GM19452 (cell line): ENCODE measurements around the gene PUDP.
A peak's percentile ranks its signal among the peaks of the same experiment; 100 is the strongest.
"Not testable (repeated sequence)": the region's sequence is repeated elsewhere in the genome, so short reads cannot be mapped to it uniquely, and the experiment has no call there.

Source experiments
- ATAC-seq: cut with Tn5 transposase; IDR thresholded peaks from one replicate; pipeline ENCODE4 v1.9.1; 2021; ENCODE audit not compliant: unreplicated experiment

Gene PUDP

GRCh38 chrX:7147978-7148854 lies at the start of gene PUDP:
Gene PUDP, minus strand, starts transcription at chrX:7148153. Its CDS starts 40 bp downstream, at chrX:7148113.
- ATAC-seq = peak; percentile 87

GRCh38 chrX:7194606-7195005 lies 46.7 kb upstream of the PUDP start:
- ATAC-seq = no peak

- ATAC-seq = no peak
Measured at GRCh38 chrX:7192871-7193270, 44.9 kb upstream of the PUDP start.

GRCh38 chrX:7191681-7192110 lies 43.7 kb upstream of the PUDP start:
- ATAC-seq = no peak

GRCh38 chrX:7190157-7190556 lies 42.2 kb upstream of the PUDP start:
- ATAC-seq = no peak

GRCh38 chrX:7188672-7189071 lies 40.7 kb upstream of the PUDP start:
- no peak for ATAC-seq

- ATAC-seq = no peak
Measured at GRCh38 chrX:7184816-7185215, 36.9 kb upstream of the PUDP start.

- no peak for ATAC-seq
Measured at GRCh38 chrX:7179446-7179845, 31.5 kb upstream of the PUDP start.

- ATAC-seq = not testable (repeated sequence)
Measured at GRCh38 chrX:7178859-7179258, 30.9 kb upstream of the PUDP start.

GRCh38 chrX:7170898-7171297 lies 22.9 kb upstream of the PUDP start:
- ATAC-seq = no peak

- no peak for ATAC-seq
Measured at GRCh38 chrX:7169627-7170026, 21.7 kb upstream of the PUDP start.

- ATAC-seq = no peak
Measured at GRCh38 chrX:7168371-7168770, 20.4 kb upstream of the PUDP start.

GRCh38 chrX:7164174-7164573 lies 16.2 kb upstream of the PUDP start:
- no peak for ATAC-seq

- no peak for ATAC-seq
Measured at GRCh38 chrX:7163146-7163677, 15.3 kb upstream of the PUDP start.

GRCh38 chrX:7159149-7159861 lies 11.4 kb upstream of the PUDP start:
- no peak for ATAC-seq

GRCh38 chrX:7158468-7158990 lies 10.6 kb upstream of the PUDP start:
- no peak for ATAC-seq

GRCh38 chrX:7156879-7157278 lies 8.9 kb upstream of the PUDP start:
- no peak for ATAC-seq

- no peak for ATAC-seq
Measured at GRCh38 chrX:7155163-7155562, 7.2 kb upstream of the PUDP start.

- no peak for ATAC-seq
Measured at GRCh38 chrX:7154041-7154597, 6.2 kb upstream of the PUDP start.

- no peak for ATAC-seq
Measured at GRCh38 chrX:7153231-7153630, 5.3 kb upstream of the PUDP start.

GRCh38 chrX:7149411-7149810 lies 1.5 kb upstream of the PUDP start:
- no peak for ATAC-seq
